NB4 (cell line): ENCODE data around the gene PARL.

Source experiments
- DNase-seq: peaks from one replicate; pipeline ENCODE4 v3.0.0; 2010; ENCODE audit warnings: low read depth
- H3K4me3 ChIP-seq: one replicate; pipeline ENCODE4 v1.5.1; 2011; ENCODE audit warnings: mild to moderate bottlenecking, low read depth, low read length, moderate library complexity
- CTCF ChIP-seq: IDR thresholded peaks from one replicate; pipeline ENCODE4 v1.5.1; 2012; ENCODE audit warnings: low read depth, low read length
- MAX ChIP-seq: IDR thresholded peaks from 2 replicates; pipeline ENCODE4 v1.6.1; 2011; ENCODE audit warnings: low read depth, low read length
- MYC ChIP-seq: IDR thresholded peaks from 2 replicates; pipeline ENCODE4 v1.6.1; 2011; ENCODE audit warnings: low read depth, low read length
- POLR2A ChIP-seq: IDR thresholded peaks from 2 replicates; pipeline ENCODE4 v1.6.1; 2011; ENCODE audit warnings: mild to moderate bottlenecking; ENCODE audit not compliant: insufficient read length; ENCODE audit errors: extremely low read depth

Gene PARL

DNA sequence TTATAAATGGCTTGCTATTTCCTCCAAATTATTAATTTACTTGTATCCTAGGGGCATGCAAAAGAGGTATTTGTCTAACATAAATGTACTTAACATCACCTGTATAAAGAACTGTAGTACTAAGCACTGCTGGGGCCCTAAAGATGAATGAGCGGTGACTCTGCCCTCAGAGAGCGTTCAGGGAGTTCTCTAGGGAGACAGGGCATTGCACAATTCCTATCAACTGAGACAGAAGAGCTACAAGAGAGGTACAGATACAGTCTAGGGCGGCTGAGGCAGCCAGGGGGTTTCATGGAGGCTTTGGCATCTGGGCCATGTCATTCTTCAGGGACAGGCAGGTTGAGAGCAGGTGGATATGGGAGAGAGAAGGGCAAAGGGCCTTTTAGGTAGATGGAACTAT is 39.9 kb upstream of the PARL start:
- TF ChIP-seq MYC, result no peak
- TF ChIP-seq POLR2A, result no peak
- no peak for TF ChIP-seq CTCF

GRCh38 chr3:183922421-183922820 is 37.7 kb upstream of the PARL start:
- H3K4me3 ChIP-seq, result no peak overlapping the region
- DNase-seq, result no peak
- TF ChIP-seq MAX (no peak), CTCF (no peak), MYC (no peak), POLR2A (no peak)

More for the DNA sequence above, 39.9 kb upstream of the PARL start:
- DNase-seq, result peak; percentile 19
- no peak overlapping the region for H3K4me3 ChIP-seq

- TF ChIP-seq MAX (no peak), POLR2A (no peak), CTCF (no peak), MYC (no peak)
- H3K4me3 ChIP-seq, result no peak overlapping the region
- DNase-seq, result no peak
These were observed 36.4 kb upstream of the PARL start for GRCh38 chr3:183921096-183921495.

GRCh38 chr3:183920416-183920815 is 35.7 kb upstream of the PARL start:
- DNase-seq, result no peak
- no peak overlapping the region for H3K4me3 ChIP-seq
- no peak for TF ChIP-seq POLR2A
- no peak for TF ChIP-seq CTCF
- TF ChIP-seq MAX, result no peak
- TF ChIP-seq MYC, result no peak

DNA sequence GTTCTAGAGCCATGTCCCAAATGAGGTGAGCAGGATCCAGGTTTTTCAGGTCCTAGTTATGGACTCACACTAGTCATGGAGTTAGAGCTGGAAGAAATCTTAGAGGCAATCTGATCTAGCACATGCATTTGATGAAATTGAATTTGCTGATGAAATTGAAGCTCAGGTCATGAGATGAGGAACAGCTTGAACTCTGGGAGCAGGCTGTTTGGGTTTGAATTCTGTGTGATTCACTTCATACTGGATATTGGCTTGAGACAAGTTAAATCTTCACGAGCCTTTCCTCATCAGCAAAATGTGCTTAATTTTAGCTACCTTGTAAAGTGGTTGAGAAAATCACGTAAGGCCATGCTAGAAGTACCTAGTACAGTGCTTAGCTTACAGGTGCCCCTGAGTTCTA is 33.5 kb upstream of the PARL start:
- H3K4me3 ChIP-seq, result no peak overlapping the region
- TF ChIP-seq MAX (no peak), CTCF (no peak), MYC (no peak), POLR2A (no peak)
- no peak for DNase-seq

- H3K4me3 ChIP-seq, result no peak overlapping the region
- no peak for DNase-seq
- TF ChIP-seq POLR2A (no peak), CTCF (no peak), MAX (no peak), MYC (no peak)
These were observed 33.1 kb upstream of the PARL start for GRCh38 chr3:183917776-183918175.
